Activated CD4-positive, alpha-beta T cell treated with anti-CD3 and anti-CD28 coated beads, Interleukin-2, amount 50 U/mL, for 4 hours (primary cell): ENCODE results near the gene TNFRSF19.

Experiments used
- DNase-seq, 2 experiments: peaks; one replicate each; pipeline ENCODE4 v3.0.0-alpha.2; 2020

Gene TNFRSF19

GRCh38 chr13:23629566-23630272 is 59.5 kb downstream of the TNFRSF19 start:
- no peak for DNase-seq

GRCh38 chr13:23630349-23631093 is 60.3 kb downstream of the TNFRSF19 start:
- DNase-seq, result no peak

GRCh38 chr13:23631311-23632047 is 61.3 kb downstream of the TNFRSF19 start:
- no peak for DNase-seq

- DNase-seq, result no peak
Measured at GRCh38 chr13:23632048-23632582, 61.9 kb downstream of the TNFRSF19 start.

GRCh38 chr13:23632741-23633140 is 62.5 kb downstream of the TNFRSF19 start:
- no peak for DNase-seq

- no peak for DNase-seq
Measured at GRCh38 chr13:23634897-23635296, 64.7 kb downstream of the TNFRSF19 start.

GRCh38 chr13:23636360-23636759 is 66.1 kb downstream of the TNFRSF19 start:
- DNase-seq, result no peak

GRCh38 chr13:23637829-23638228 is 67.6 kb downstream of the TNFRSF19 start:
- DNase-seq, result no peak

GRCh38 chr13:23639674-23640073 is 69.5 kb downstream of the TNFRSF19 start:
- DNase-seq, result no peak

- DNase-seq, result no peak
Measured at GRCh38 chr13:23642110-23642509, 71.9 kb downstream of the TNFRSF19 start.

- no peak for DNase-seq
Measured at GRCh38 chr13:23643338-23644125, 73.3 kb downstream of the TNFRSF19 start.

- DNase-seq, result no peak
Measured at GRCh38 chr13:23644126-23644419, 73.9 kb downstream of the TNFRSF19 start.

GRCh38 chr13:23644527-23645138 is 74.4 kb downstream of the TNFRSF19 start:
- DNase-seq, result no peak

GRCh38 chr13:23645851-23646250 is 75.6 kb downstream of the TNFRSF19 start:
- DNase-seq, result no peak

- no peak for DNase-seq
Measured at GRCh38 chr13:23651439-23651838, 81.2 kb downstream of the TNFRSF19 start.

GRCh38 chr13:23651887-23652286 is 81.7 kb downstream of the TNFRSF19 start:
- DNase-seq, result no peak

GRCh38 chr13:23652909-23653726 is 82.9 kb downstream of the TNFRSF19 start:
- no peak for DNase-seq

GRCh38 chr13:23654111-23655110 is 84.2 kb downstream of the TNFRSF19 start:
- DNase-seq, result no peak

- DNase-seq, result no peak
Measured at GRCh38 chr13:23655321-23655720, 85.1 kb downstream of the TNFRSF19 start.
